Prostate gland (tissue), 2 donors: ENCODE results near the gene TMEM51. TPM values are rescaled to one million over a fixed set of nuclear protein-coding genes. Genes with fewer than 3 reads are reported as not detected.

Experiments used
- DNase-seq: peaks from one replicate; pipeline ENCODE4 v3.0.0-alpha.2; 2019; ENCODE audit warnings: low spot score
- H3K27ac ChIP-seq, 2 donors: fragments of 200-600 bp; sonication (generic); 2 replicates each; pipeline ENCODE4 v1.5.1; 2017 to 2019
- H3K27me3 ChIP-seq: fragments of 200-600 bp; sonication (generic); replicated peaks from 2 replicates; pipeline ENCODE4 v1.5.1; 2019; ENCODE audit not compliant: insufficient read depth
- H3K36me3 ChIP-seq, 2 donors: fragments of 200-600 bp; sonication (generic); 1 replicate in 1 of 2; 2 replicates in 1 of 2; pipeline versions ENCODE4 v1.5.1 to v1.8.1; 2017 to 2019
- H3K4me1 ChIP-seq: fragments of 200-600 bp; sonication (generic); replicated peaks from 2 replicates; pipeline ENCODE4 v1.5.1; 2019
- H3K4me3 ChIP-seq, 2 donors: fragments of 200-600 bp; sonication (generic); 2 replicates each; pipeline ENCODE4 v1.5.1; 2017 to 2019
- H3K9me3 ChIP-seq: fragments of 200-600 bp; sonication (generic); 2 replicates; pipeline ENCODE4 v1.5.1; 2017
- POLR2A ChIP-seq: fragments of 450-650 bp; IDR thresholded peaks from one replicate; pipeline ENCODE4 v1.6.1; 2016; ENCODE audit warnings: antibody characterized with exemption, mild to moderate bottlenecking
- POLR2AphosphoS5 ChIP-seq: sonication (generic); formaldehyde crosslinking; IDR thresholded peaks from one replicate; pipeline ENCODE4 v1.6.1; 2017; ENCODE audit warnings: antibody characterized with exemption
- WGBS: methylation state at CpG from one replicate; pipeline ENCODE4 v1.1.5; 2018; 5-methylcytosine and 5-hydroxymethylcytosine counted together
- intact Hi-C: fragments of 100-400 bp; cut with DNase I; formaldehyde crosslinking; loops from one replicate; pipeline ENCODE4 v1.14.2; 2022
- total RNA-seq, 2 donors: library from RNA; depleted of rRNA; stranded (reverse); fragments of >200 nt; gene quantifications; one replicate each; pipeline ENCODE4 v1.1.0, GENCODE V29; 2016
- TF ChIP-seq, protein P1 (sequence below), 4 experiments: fragments of 200-600 bp in 2 of 4; fragments of 450-650 bp in 2 of 4; sonication (generic) in 2 of 4; IDR thresholded peaks; 1 replicate in 3 of 4; 2 replicates in 1 of 4; pipeline ENCODE4 v1.5.1; 2016 to 2019; ENCODE audit warnings: antibody characterized with exemption in 4 of 4, mild to moderate bottlenecking in 2 of 4, moderate library complexity in 2 of 4

TMEM51 gene
- total RNA-seq, 2 donors from 2014 or later, result 9.8 to 17.6 TPM

GRCh38 chr1:15167386-15167785 is 13.8 kb downstream of the TMEM51 start:
- TF ChIP-seq, protein P1, sequence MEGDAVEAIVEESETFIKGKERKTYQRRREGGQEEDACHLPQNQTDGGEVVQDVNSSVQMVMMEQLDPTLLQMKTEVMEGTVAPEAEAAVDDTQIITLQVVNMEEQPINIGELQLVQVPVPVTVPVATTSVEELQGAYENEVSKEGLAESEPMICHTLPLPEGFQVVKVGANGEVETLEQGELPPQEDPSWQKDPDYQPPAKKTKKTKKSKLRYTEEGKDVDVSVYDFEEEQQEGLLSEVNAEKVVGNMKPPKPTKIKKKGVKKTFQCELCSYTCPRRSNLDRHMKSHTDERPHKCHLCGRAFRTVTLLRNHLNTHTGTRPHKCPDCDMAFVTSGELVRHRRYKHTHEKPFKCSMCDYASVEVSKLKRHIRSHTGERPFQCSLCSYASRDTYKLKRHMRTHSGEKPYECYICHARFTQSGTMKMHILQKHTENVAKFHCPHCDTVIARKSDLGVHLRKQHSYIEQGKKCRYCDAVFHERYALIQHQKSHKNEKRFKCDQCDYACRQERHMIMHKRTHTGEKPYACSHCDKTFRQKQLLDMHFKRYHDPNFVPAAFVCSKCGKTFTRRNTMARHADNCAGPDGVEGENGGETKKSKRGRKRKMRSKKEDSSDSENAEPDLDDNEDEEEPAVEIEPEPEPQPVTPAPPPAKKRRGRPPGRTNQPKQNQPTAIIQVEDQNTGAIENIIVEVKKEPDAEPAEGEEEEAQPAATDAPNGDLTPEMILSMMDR (IDR thresholded peaks at IDR 0.05), result no peak
- TF ChIP-seq POLR2A, result no peak
- no peak for TF ChIP-seq POLR2AphosphoS5
- H3K36me3 ChIP-seq, result no peaks in the 10 kb centered on the region
- H3K4me1 ChIP-seq, result no peaks in the 10 kb centered on the region
- WGBS, result 48% methylated on average over 3 of the region's 3 CpGs
- H3K4me3 ChIP-seq, result no peak overlapping the region
- DNase-seq, result no peak
- no peaks in the 10 kb centered on the region for H3K9me3 ChIP-seq
- intact Hi-C loops, result no loop called here
- H3K27me3 ChIP-seq, result no peaks in the 10 kb centered on the region
- no peak overlapping the region for H3K27ac ChIP-seq

DNA sequence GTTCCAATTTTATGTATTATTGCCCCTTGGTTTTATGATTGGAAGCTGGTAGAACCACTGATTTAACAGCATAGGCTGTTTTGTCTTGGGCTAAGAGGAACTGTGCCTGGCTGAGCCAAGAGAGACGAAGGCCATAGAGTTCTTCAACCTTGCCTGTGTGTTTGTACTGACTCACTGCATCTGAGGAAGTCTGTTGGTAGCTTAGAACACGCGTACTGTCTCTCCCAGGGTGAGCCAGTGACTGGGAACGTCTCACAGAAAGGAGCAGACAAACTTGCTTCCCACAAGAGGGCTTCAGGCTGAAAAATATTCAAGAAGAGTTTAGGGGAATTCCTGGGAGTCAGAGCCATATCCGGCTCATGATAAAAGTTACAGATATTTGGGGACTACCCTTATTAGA is 14.9 kb downstream of the TMEM51 start:
- H3K27ac ChIP-seq, result no peak overlapping the region
- DNase-seq, result no peak
- 27% methylated on average over 5 of the region's 5 CpGs for WGBS
- TF ChIP-seq, protein P1 (IDR thresholded peaks at IDR 0.05), result no peak
- TF ChIP-seq POLR2A (no peak), POLR2AphosphoS5 (no peak)
- H3K4me3 ChIP-seq, result no peak overlapping the region
- H3K9me3 ChIP-seq, result no peaks in the 10 kb centered on the region
- intact Hi-C loops, result no loop called here
- H3K27me3 ChIP-seq, result no peaks in the 10 kb centered on the region
- no peaks in the 10 kb centered on the region for H3K36me3 ChIP-seq
- no peaks in the 10 kb centered on the region for H3K4me1 ChIP-seq

DNA sequence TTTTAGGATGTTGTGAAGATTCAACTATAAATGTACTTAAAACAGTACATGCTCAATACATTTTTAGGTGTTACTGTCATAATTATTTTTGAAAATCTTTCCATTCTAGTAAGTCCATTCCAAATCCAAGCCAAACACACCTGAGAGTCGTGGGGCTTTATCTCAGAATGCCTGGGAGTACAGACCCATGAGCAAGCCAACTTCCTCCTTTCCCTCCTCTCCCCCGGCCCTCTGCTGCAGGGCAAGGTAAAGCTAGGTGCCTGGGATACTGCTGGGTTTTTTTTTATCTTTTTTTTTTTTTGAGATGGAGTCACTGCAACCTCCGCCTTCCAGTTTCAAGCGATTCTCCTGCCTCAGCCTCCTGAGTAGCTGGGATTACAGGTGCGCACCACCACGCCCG is 16.5 kb downstream of the TMEM51 start:
- Histone ChIP-seq H3K27ac (no peak overlapping the region), H3K9me3 (no peaks in the 10 kb centered on the region), H3K27me3 (no peaks in the 10 kb centered on the region), H3K36me3 (no peaks in the 10 kb centered on the region), H3K4me1 (no peaks in the 10 kb centered on the region), H3K4me3 (no peak overlapping the region)
- TF ChIP-seq POLR2A (no peak), POLR2AphosphoS5 (no peak)
- TF ChIP-seq, protein P1 (IDR thresholded peaks at IDR 0.05), result no peak
- intact Hi-C loops, result no loop called here
- no peak for DNase-seq
- WGBS, result 88% methylated on average over 7 of the region's 7 CpGs

- intact Hi-C loops, result no loop called here
- WGBS, result 84% methylated on average over 15 of the region's 15 CpGs
- DNase-seq, result no peak
- no peaks in the 10 kb centered on the region for H3K4me1 ChIP-seq
- no peaks in the 10 kb centered on the region for H3K36me3 ChIP-seq
- H3K27me3 ChIP-seq, result no peaks in the 10 kb centered on the region
- TF ChIP-seq POLR2A (no peak), POLR2AphosphoS5 (no peak)
- TF ChIP-seq, protein P1 (IDR thresholded peaks at IDR 0.05), result no peak
- no peaks in the 10 kb centered on the region for H3K9me3 ChIP-seq
- H3K4me3 ChIP-seq, result no peak overlapping the region
- peak overlapping the region; percentile 57 to 64 for H3K27ac ChIP-seq
These were observed 17.8 kb downstream of the TMEM51 start for GRCh38 chr1:15171271-15171908.
